ENCODE data around the gene HTRA3. TPM values are rescaled to one million over a fixed set of nuclear protein-coding genes. Genes with fewer than 3 reads are reported as not detected.
A peak's percentile ranks its signal among the peaks of the same experiment; 100 is the strongest.

The HTRA3 gene
- total and polyA plus RNA-seq, 2 experiments from 2014 or later, result 1.3 to 3.6 TPM

- H3K27me3 Mint-ChIP-seq (ENCODE audit: insufficient read depth, low read depth, poor library complexity), result peaks cover 15% of the 10 kb centered on the region
- no peak overlapping the region for H3K4me3 ChIP-seq
- DNase-seq (ENCODE audit: low spot score), result no peak
- TF ChIP-seq ZNF114 (CRISPR knock-in tag; IDR thresholded peaks at IDR 0.05) (no peak), REST (IDR thresholded peaks at IDR 0.05; ENCODE audit: unreplicated experiment) (no peak)
- H3K36me3 Mint-ChIP-seq (ENCODE audit: low read depth), result peaks cover 2% of the 10 kb centered on the region; the same call in 1 of the 3 replicates
- no peaks in the 10 kb centered on the region for H3K79me2 ChIP-seq (replicated peaks; ENCODE audit: insufficient read depth)
- 0 out of 3 replicates have a peak, but pooled peaks cover 2% of the 10 kb centered on the region for H3K9me3 Mint-ChIP-seq
- no peak overlapping the region for H3K27ac Mint-ChIP-seq
- H3K27ac ChIP-seq (ENCODE audit: low read depth), result no peak overlapping the region
- no peaks in the 10 kb centered on the region for H3F3A ChIP-seq (replicated peaks; ENCODE audit: low read depth)
- H4K20me1 ChIP-seq (replicated peaks; ENCODE audit: insufficient read depth), result no peaks in the 10 kb centered on the region
- H3K4me1 Mint-ChIP-seq, result peaks cover 34% of the 10 kb centered on the region
- H2AFZ ChIP-seq, result 0 out of 2 replicates have a peak overlapping the region, but pooled peaks have one; percentile 38
- H3K4me1 ChIP-seq (ENCODE audit: insufficient read depth), result peaks cover 9% of the 10 kb centered on the region; the same call in 1 of the 2 replicates
- ATAC-seq, result peak; percentile 14; the same call in 2 of the 3 replicates
- H3K9me2 ChIP-seq (ENCODE audit: insufficient read depth), result peaks cover 4% of the 10 kb centered on the region; the same call in 1 of the 2 replicates
- H3K4me3 Mint-ChIP-seq, result no peak overlapping the region
- H3K4me2 ChIP-seq, result no peak overlapping the region
- no peaks in the 10 kb centered on the region for H3K36me3 ChIP-seq (ENCODE audit: insufficient read depth)
- H3K27me3 ChIP-seq (ENCODE audit: insufficient read depth), result peaks cover 12% of the 10 kb centered on the region
These were observed 82.4 kb downstream of the HTRA3 start for GRCh38 chr4:8351931-8352367.

- no peak overlapping the region for H3K27ac ChIP-seq (ENCODE audit: low read depth)
These were observed 83.0 kb downstream of the HTRA3 start for GRCh38 chr4:8352368-8353157.

More at GRCh38 chr4:8352368-8353157, 83.0 kb downstream of the HTRA3 start:
- H3F3A ChIP-seq (replicated peaks; ENCODE audit: low read depth), result no peaks in the 10 kb centered on the region
- DNase-seq (ENCODE audit: low spot score), result no peak
- Mint-ChIP-seq H3K27me3 (ENCODE audit: insufficient read depth, low read depth, poor library complexity) (peaks cover 15% of the 10 kb centered on the region), H3K4me1 (peaks cover 35% of the 10 kb centered on the region), H3K4me3 (no peak overlapping the region), H3K36me3 (ENCODE audit: low read depth) (peaks cover 2% of the 10 kb centered on the region; the same call in 1 of the 3 replicates), H3K27ac (no peak overlapping the region), H3K9me3 (0 out of 3 replicates have a peak, but pooled peaks cover 2% of the 10 kb centered on the region)
- H3K4me2 ChIP-seq, result no peak overlapping the region
- peak; percentile 60 for ATAC-seq
- peaks cover 12% of the 10 kb centered on the region for H3K27me3 ChIP-seq (ENCODE audit: insufficient read depth)
- peak overlapping the region; percentile 38; the same call in 1 of the 2 replicates for H2AFZ ChIP-seq
- no peak overlapping the region for H3K4me3 ChIP-seq
- H3K9me2 ChIP-seq (ENCODE audit: insufficient read depth), result peaks cover 4% of the 10 kb centered on the region; the same call in 1 of the 2 replicates
- no peaks in the 10 kb centered on the region for H3K79me2 ChIP-seq (replicated peaks; ENCODE audit: insufficient read depth)
- peaks cover 15% of the 10 kb centered on the region; the same call in 1 of the 2 replicates for H3K4me1 ChIP-seq (ENCODE audit: insufficient read depth)
- H4K20me1 ChIP-seq (replicated peaks; ENCODE audit: insufficient read depth), result no peaks in the 10 kb centered on the region
- H3K36me3 ChIP-seq (ENCODE audit: insufficient read depth), result no peaks in the 10 kb centered on the region
- TF ChIP-seq JUNB (IDR thresholded peaks at IDR 0.05; ENCODE audit: unreplicated experiment), result no peak
- TF ChIP-seq ZNF462 (CRISPR knock-in tag; IDR thresholded peaks at IDR 0.05), result no peak
- no peak for TF ChIP-seq STAT1 (IDR thresholded peaks at IDR 0.05; ENCODE audit: unreplicated experiment)
- no peak for TF ChIP-seq ETS1 (IDR thresholded peaks at IDR 0.05)
- no peak for TF ChIP-seq EZH2phosphoT487 (IDR thresholded peaks at IDR 0.05; ENCODE audit: unreplicated experiment)
- TF ChIP-seq POLR2AphosphoS5 (IDR thresholded peaks at IDR 0.05; ENCODE audit: low read depth), result no peak
